HG03558 (cell line): ENCODE measurements around the gene EP400.
"Not testable (repeated sequence)": the region's sequence is repeated elsewhere in the genome, so short reads cannot be mapped to it uniquely, and the experiment has no call there.

ENCODE experiments used
- ATAC-seq: cut with Tn5 transposase; IDR thresholded peaks from one replicate; pipeline ENCODE4 v1.9.1; 2021; ENCODE audit warnings: moderate number of reproducible peaks; ENCODE audit not compliant: unreplicated experiment; ENCODE audit errors: extremely low read depth

The EP400 gene

GRCh38 chr12:131946757-131947156 lies 3.0 kb upstream of the EP400 start:
- ATAC-seq: no peak

DNA sequence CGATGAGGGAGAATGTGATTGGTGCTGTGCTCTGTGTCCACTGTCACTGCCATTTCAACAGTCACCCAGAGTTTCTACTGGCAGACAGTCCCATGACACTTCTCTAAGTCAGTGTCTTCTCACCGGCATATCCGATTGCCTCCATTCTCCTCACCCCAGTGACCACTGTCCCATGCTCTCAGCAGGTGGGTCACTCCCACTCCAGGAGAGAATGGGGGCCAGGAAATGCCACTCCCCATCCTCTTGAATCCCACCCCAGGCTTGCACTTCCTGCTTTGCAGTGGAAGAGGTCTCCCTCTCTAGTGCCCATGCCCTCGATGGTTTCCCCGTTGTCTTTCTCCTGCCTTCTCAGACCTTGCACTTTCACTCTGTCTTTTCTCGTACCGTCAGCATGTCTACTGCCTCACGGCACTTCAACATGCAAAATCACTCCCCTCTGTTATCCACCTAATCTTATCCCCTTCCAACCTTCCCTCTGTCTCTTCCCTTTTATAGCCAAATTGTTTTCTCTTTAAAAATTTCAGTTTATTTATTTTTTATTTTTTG lies 2.2 kb upstream of the EP400 start:
- no peak for ATAC-seq

DNA sequence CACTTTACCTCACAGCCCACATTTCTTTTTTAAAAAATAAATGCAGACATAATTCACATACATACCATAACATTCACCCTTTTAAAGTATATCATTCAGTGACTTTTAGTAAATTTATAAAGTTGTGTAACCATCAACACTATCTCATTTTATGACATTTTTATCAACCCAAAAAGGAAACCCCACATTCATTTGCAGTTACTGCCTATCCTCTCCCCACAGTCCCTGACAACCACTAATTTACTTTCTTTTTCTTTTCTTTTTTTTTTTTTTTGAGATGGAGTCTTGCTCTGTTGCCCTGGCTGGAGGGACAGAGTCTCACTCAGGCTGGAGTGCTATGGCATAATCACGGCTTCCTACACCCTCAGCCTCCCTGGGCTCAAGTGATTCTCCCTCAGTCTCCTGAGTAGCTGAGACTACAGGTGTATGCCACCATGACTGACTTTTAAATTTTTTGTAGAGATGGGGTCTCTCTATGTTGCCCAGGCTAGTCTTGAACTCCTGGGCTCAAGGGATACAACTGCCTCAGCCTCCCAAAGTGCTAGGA lies 1.5 kb upstream of the EP400 start:
- no peak for ATAC-seq

- ATAC-seq: not testable (repeated sequence)
Observed at GRCh38 chr12:131948713-131949430, 870 bp upstream of the EP400 start.

GRCh38 chr12:131950182-131950913 lies 606 bp downstream of the EP400 start:
- ATAC-seq: peak; percentile 19

- ATAC-seq: not testable (repeated sequence)
Observed at GRCh38 chr12:131953810-131954209, 4.1 kb downstream of the EP400 start.

DNA sequence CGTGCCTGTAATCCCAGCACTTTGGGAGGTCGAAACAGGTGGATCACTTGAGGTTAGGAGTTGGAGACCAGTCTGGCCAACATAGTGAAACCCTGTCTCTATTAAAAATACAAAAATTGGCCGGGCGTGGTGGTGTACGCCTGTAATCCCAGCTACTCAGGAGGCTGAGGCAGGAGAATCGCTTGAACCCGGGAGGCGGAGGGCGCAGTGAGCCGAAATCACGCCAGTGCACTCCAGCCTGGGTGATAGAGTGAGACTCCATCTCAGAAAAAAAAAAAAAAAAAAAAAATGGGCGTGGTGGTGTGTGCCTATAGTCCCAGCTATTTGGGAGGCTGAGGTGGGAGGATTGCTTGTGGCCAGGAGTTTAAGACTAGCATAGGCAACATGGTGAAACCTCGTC lies 4.7 kb downstream of the EP400 start:
- not testable (repeated sequence) for ATAC-seq

DNA sequence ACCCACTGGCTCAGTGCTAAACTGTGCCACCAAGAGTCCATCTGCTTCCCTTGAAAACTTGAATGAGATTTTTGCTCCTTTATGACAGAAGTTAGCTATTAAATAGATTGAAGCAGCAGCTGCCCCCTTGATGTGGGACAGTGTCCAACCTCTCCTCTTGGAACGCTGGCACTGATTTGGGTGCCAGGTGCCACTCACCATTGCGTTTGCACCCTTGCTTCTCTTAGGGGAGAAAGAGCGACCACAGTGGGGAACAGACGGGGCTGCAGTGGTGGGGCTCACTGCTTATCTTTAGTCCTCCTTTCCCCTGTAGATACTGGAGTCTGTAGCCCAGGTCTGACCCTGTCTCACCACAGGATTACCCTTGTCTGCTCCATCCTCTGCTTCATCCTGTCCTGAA lies 9.4 kb downstream of the EP400 start:
- ATAC-seq: no peak

DNA sequence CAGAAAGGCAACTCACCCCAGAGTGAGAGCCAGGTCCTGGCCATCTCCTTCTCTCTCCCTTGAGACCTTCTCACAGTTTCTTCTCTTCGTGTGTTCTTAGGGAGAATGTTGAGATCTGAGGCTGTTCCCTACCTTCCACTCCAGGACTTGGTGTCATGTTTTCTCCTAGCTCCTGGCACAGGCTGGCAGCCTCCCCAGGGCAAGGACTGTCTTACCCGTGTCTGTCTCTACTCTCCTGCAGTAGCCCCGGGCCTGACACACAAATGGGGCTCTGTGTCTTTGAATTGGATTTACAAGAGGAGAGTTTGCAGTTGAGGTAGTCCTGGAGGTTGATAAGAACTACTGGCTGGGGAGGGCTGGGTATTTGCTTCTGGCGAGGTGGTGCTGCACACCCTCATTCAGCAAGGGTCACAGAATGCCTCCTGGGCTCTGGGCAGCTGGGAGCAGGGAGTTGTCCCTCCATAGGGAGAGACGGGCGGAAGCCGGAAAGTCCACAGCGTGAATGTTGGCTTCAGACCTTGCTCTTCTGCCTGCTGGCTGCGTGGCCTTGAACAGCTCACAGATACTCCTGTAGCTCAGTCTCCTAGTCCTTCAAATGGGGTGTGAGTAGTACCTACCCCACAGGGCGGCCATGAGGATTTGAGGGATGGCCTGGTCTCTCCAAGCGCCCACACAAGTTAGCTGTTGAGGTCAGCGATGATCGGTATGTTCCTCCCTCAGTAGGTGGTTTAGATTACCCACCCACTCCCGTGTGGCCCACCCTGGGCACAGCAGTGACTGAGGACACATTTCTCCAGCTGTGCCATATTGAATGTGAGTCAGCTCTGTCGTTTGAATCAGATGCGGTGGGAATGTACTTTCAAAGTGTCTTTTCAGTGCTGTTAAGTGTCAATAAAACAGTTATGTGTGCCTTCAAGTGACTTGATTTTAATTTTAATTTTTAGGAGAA lies 10.2 kb downstream of the EP400 start:
- no peak for ATAC-seq

DNA sequence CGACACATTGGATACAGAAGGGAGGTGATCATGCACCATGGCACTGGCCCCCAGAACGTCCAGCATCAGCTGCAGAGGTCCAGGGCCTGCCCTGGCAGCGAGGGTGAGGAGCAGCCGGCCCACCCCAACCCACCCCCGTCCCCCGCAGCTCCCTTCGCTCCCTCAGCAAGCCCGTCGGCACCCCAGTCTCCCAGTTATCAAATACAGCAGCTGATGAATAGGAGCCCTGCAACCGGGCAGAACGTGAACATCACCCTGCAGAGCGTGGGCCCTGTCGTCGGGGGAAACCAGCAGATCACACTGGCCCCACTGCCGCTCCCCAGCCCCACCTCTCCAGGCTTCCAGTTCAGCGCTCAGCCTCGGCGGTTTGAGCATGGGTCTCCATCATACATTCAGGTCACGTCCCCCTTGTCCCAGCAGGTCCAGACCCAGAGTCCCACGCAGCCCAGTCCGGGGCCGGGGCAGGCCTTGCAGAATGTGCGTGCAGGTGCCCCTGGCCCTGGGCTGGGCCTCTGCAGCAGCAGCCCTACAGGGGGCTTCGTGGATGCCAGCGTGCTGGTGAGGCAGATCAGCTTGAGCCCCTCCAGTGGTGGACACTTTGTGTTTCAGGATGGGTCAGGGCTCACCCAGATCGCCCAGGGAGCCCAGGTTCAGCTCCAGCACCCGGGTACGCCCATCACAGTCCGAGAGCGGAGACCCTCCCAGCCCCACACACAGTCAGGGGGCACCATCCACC lies 11.0 kb downstream of the EP400 start:
- ATAC-seq: not testable (repeated sequence)

- not testable (repeated sequence) for ATAC-seq
Observed at GRCh38 chr12:131961328-131961727, 11.6 kb downstream of the EP400 start.

GRCh38 chr12:131962069-131962468 lies 12.3 kb downstream of the EP400 start:
- ATAC-seq: no peak

DNA sequence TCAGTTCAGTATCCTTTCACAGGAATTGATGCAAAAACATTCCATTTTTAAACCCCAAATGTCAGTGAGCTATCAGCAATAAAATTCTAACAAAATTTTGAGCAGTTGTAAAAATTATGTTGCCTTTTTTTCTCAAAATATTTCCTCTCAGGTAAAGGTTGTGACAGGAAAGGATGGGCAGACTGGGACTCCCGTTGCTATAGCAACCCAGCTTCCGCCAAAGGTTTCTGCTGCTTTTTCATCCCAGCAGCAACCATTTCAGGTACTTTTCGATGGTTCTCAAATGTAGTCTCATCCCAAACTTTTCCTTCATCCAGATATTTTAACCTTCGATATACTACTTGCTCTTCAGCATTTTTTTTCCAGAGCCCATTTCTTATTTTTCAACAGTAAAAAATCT lies 13.6 kb downstream of the EP400 start:
- ATAC-seq: no peak

DNA sequence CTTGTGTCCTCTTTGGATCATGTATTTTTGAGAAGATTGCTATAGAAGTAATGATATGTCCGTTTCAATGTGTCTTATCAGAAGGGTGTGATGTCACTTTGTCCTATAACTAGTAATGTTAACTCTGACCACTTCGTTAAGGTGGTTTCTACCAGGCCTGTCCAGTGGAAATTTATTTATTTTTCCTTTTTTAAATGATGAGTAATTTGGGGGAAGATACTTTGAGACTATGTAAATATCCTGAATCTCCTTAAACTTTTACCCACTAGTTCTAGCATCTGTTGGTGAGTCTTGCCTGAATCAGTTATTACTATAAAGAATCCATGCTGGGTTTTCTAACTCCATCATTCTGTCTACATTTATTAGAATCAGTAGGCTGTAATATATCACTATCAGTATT lies 15.3 kb downstream of the EP400 start:
- ATAC-seq: no peak

DNA sequence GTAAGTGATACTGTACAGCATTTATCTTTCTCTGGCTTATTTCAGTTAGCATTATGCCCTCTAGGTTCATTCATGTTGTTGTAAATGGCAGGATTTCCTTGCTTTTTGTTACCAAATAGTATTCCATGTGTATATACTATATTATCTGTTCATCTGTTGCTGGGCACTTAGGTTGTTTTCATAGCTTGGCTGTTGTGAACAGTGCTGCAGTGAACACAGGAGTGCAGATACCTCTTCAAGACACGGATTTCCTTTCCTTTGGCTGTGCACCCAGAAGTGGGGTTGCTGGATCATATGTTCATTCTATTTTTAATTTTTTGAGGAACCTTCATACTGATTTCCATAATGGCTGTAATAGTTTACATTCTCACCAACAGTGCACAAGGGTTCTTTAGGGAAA lies 21.5 kb downstream of the EP400 start:
- no peak for ATAC-seq

DNA sequence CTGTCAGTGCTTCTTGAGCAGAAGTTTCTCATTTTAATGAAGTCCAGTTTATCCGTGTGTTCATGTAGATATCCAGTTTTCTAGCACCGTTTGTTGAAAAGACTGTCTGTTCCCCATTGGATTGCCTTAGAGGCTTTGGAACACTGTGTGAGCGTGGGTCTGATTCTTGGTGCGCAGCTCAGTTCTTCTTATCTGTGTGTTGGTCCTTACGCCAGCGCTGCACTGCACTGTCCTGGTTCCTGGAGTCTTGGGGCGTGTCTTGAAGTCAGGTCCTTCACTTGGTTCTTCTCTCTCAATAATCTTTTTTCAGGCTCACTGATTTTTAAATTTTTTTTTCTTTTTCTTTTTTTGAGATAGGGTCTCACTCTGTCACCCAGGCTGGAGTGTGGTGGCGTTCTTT lies 25.5 kb downstream of the EP400 start:
- ATAC-seq: no peak

GRCh38 chr12:131979606-131980005 lies 29.9 kb downstream of the EP400 start:
- ATAC-seq: no peak

DNA sequence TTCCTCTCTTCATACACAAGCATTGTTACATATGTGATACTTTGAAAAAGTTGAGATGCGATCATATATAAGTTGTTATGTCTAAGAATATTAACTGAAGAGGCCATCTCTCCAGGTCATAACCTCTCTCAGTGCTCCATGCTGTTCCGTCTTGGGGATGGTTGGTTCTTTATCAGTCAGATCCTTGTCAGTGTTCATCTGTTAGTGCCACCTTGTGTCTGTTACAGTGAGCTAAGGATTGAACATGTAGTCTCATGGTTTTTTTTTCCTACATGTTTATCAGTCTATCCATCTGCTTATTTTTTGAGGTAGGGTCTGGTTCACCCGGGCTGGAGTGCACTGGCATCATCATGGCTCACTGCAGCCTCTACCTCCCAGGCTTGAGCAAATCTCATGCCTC lies 30.5 kb downstream of the EP400 start:
- ATAC-seq: no peak

DNA sequence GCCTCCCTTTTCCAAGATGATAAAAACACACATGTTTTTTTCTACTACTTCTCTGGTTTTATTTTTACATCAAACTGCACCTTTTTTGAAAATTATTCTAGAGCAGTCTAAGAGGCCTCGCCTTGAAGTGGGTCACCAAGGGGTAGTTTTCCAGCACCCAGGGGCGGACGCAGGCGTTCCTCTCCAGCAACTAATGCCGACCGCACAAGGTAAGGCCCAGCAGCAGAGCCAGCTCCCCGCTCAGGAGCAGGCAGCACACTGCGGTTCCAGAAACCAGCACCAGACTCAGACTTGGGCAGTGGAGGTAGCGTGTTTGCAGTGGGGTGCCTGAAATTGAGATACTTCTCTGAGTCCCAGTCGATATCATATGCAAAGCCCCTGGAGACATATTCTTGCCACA lies 31.6 kb downstream of the EP400 start:
- ATAC-seq: no peak

- ATAC-seq: no peak
Observed at GRCh38 chr12:131982041-131982440, 32.3 kb downstream of the EP400 start.
